Measurements from ENCODE around the gene DAPK3. TPM values are rescaled to one million over a fixed set of nuclear protein-coding genes. Genes with fewer than 3 reads are reported as not detected.

DAPK3 gene
- total RNA-seq, 6 experiments from 2014 or later = 13.1 to 63.7 (median 24.9) TPM

DNA sequence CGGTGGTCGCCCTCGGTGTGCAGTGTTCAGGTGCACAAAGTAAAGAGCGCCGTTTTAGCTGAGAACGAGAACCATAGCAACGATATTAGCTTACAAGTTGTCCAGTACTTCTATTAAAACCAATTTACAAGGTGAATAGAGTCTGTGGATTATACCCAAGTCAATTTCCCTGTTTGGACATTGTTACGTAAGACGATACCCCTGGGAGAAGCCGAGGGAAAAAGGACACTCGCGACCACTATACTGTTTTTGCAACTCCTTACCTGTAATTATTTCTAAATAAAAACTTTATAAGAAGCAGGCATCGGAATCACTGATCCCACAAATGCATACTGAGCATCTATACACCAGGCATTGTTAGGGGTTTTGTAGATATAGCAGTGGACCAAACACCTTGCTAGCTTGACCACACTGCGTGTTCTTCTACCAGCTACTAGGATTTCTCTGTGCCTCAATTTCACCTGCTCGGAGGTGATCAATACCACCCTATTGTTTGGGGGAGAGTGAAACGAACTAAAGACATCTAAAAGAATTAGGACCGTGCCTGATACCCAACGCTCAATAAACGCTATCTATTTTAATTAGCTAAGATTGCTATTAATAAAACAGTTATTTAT, 14.9 kb upstream of the DAPK3 start:
- Histone ChIP-seq H3K36me3 (peaks cover 28 to 33% (median 30%) of the 10 kb centered on the region in 4 donors), H3K27me3 (no peaks in the 10 kb centered on the region), H3K4me1 (peaks cover 0 to 33% (median 18%) of the 10 kb centered on the region in 4 donors), H3K9me3 (no peaks in the 10 kb centered on the region), H3K4me3 (peak overlapping the region; percentile 91 to 99 (median 96)), H3K27ac (peak overlapping the region; percentile 6 to 96 (median 96))
- 3% methylated on average over 18 of the region's 19 CpGs for WGBS (ENCODE audit: insufficient coverage, low coverage, low lambda C conversion rate, missing lambda C conversion rate)
- TF ChIP-seq, protein P1, sequence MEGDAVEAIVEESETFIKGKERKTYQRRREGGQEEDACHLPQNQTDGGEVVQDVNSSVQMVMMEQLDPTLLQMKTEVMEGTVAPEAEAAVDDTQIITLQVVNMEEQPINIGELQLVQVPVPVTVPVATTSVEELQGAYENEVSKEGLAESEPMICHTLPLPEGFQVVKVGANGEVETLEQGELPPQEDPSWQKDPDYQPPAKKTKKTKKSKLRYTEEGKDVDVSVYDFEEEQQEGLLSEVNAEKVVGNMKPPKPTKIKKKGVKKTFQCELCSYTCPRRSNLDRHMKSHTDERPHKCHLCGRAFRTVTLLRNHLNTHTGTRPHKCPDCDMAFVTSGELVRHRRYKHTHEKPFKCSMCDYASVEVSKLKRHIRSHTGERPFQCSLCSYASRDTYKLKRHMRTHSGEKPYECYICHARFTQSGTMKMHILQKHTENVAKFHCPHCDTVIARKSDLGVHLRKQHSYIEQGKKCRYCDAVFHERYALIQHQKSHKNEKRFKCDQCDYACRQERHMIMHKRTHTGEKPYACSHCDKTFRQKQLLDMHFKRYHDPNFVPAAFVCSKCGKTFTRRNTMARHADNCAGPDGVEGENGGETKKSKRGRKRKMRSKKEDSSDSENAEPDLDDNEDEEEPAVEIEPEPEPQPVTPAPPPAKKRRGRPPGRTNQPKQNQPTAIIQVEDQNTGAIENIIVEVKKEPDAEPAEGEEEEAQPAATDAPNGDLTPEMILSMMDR (IDR thresholded peaks at IDR 0.05) = no peak
- TF ChIP-seq POLR2A (IDR thresholded peaks at IDR 0.05) = no peak
- intact Hi-C loops (cut with DNase I) = no loop called here
- no peak for ATAC-seq
- no peak for DNase-seq

DNA sequence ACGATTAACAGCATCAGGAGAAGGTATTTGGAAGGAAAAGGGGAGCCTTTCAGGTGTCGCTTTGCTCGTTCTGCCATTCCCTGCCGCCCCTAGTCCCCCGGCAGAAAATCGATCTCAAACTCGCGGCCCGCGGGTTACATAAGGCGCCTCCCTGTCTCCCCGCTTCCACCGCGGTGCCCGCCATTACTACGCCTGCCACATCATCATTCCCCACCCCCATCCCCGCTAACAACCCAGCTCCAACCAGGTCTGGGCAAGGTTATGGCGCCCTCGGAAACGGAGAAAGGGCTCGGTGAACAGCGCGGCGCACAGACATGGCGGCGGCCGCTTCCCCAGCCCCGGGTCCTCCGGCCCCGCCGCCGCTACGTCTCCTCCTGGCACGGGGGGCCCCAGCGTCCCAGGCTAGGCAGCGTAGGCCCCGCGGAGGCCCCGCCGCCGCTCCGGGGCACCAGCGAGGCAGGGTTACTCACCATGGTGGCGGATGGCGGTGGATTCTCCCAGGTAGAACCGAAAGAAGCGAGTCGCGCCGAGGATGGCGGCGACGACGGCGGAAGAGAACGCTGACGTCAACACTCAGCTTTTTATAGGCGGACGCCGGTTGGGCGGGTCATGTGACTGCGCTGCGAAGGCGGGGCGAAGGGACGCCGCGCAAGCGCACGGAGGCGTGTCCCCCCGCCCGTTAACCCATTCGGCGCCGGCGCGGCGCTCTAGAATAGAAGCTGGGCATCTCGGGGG, 14.2 kb upstream of the DAPK3 start, which contains the start of gene EEF2:
Gene EEF2, minus strand, starts transcription at position 556 of the 735 bp plus-strand sequence. Its CDS starts 83 bp downstream, at position 473.
- TF ChIP-seq POLR2A (IDR thresholded peaks at IDR 0.05) = peak; percentile 100
- TF ChIP-seq, protein P1 (IDR thresholded peaks at IDR 0.05) = no peak
- peak; percentile 42 to 64 (median 52) for ATAC-seq
- DNase-seq = peak; percentile 91 to 93 (median 92)
- Histone ChIP-seq H3K4me3 (peak within 1 kb of the TSS; percentile 91 to 99 (median 96)), H3K36me3 (peaks cover 35 to 40% (median 37%) of the 10 kb centered on the region in 4 donors), H3K27ac (peak within 1 kb of the TSS; percentile 91 to 96 (median 96)), H3K4me1 (peaks cover 0 to 33% (median 18%) of the 10 kb centered on the region in 4 donors), H3K27me3 (no peaks in the 10 kb centered on the region), H3K9me3 (no peaks in the 10 kb centered on the region)
- WGBS (ENCODE audit: insufficient coverage, low coverage, low lambda C conversion rate, missing lambda C conversion rate) = 0% methylated on average over 44 of the region's 80 CpGs
- intact Hi-C loops (cut with DNase I) = no loop called here

DNA sequence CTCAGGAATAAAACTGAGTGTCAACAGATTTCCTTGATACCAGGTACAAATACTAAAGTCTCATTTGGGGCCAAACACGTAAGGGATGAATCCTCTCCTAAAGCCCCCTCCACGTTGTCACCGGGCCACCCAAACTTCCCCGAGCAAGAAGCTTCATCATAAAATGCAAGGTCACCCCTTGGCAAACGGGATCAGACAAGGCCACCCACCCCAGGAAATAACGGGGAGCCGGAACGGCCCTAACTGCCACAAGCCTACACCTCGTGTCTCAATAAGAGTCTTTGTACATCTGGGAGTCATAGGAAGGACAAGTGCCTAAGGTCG, 13.6 kb upstream of the DAPK3 start:
- peak overlapping the region; percentile 91 to 96 (median 96) for H3K27ac ChIP-seq
- peak overlapping the region; percentile 91 to 99 (median 96) for H3K4me3 ChIP-seq
- no peak for DNase-seq
- WGBS (ENCODE audit: insufficient coverage, low coverage, low lambda C conversion rate, missing lambda C conversion rate) = 0% methylated on average over 6 of the region's 10 CpGs
- peak in 1 of 4 donors; percentile 0 for ATAC-seq
- H3K27me3 ChIP-seq = no peaks in the 10 kb centered on the region
- TF ChIP-seq POLR2A (IDR thresholded peaks at IDR 0.05) = no peak
- TF ChIP-seq, protein P1 (IDR thresholded peaks at IDR 0.05) = no peak
- no peaks in the 10 kb centered on the region for H3K9me3 ChIP-seq
- intact Hi-C loops (cut with DNase I) = no loop called here
- H3K36me3 ChIP-seq = peaks cover 40 to 45% (median 42%) of the 10 kb centered on the region in 4 donors
- peaks cover 0 to 33% (median 18%) of the 10 kb centered on the region in 4 donors for H3K4me1 ChIP-seq

DNA sequence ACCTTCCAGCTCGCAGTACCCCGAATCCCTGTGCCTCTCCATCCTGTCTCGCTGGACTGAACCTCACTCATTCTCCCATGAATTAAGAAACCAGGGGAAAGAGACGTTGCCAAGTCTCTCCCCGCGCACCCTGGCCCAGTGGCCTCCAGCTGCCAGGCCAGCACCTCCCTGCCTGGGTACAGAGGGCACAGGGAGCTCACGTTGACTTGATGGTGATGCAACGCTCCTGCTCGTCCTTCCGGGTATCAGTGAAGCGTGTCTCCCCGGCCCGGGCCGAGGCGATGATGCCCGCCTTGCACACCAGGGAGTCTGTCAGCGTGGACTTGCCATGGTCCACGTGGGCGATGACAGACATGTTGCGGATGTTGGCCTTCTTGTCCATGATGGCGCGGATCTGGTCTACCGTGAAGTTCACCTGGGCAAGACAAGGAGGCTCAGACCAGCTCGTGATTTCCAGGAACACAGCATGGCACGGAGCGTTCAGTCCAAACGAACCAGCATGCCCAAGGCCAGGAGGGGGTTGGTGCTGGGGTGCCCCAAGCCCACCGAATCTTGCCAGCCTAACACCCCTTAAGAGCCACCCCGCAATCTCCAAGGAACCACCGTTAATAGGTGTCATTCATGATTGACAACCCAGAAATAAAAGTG, 13.2 kb upstream of the DAPK3 start:
- TF ChIP-seq, protein P1 (IDR thresholded peaks at IDR 0.05) = no peak
- TF ChIP-seq POLR2A (IDR thresholded peaks at IDR 0.05) = peak; percentile 69
- ATAC-seq = peak; percentile 59 to 78 (median 72)
- Histone ChIP-seq H3K36me3 (peaks cover 45 to 50% (median 47%) of the 10 kb centered on the region in 4 donors), H3K4me1 (peaks cover 0 to 33% (median 18%) of the 10 kb centered on the region in 4 donors), H3K4me3 (peak overlapping the region; percentile 91 to 99 (median 96)), H3K27me3 (no peaks in the 10 kb centered on the region), H3K9me3 (no peaks in the 10 kb centered on the region), H3K27ac (peak overlapping the region; percentile 91 to 96 (median 96))
- intact Hi-C loops (cut with DNase I) = no loop called here
- 20% methylated on average over 2 of the region's 30 CpGs for WGBS (ENCODE audit: insufficient coverage, low coverage, low lambda C conversion rate, missing lambda C conversion rate)
- peak; percentile 87 to 93 (median 92) for DNase-seq
